LHCN-M2 (cell line): Measurements from ENCODE around the gene MEF2C. TPM values are rescaled to one million over a fixed set of nuclear protein-coding genes. Genes with fewer than 3 reads are reported as not detected.
A peak's percentile ranks its signal among the peaks of the same experiment; 100 is the strongest.

Source experiments
- DNase-seq: peaks from one replicate; pipeline ENCODE4 v3.0.0-alpha.2; 2012; ENCODE audit warnings: low read depth
- total RNA-seq: library from RNA; depleted of rRNA; stranded (reverse); fragments of >200 nt; gene quantifications from 2 replicates; pipeline ENCODE4 v1.2.3, GENCODE V29; 2014

The MEF2C gene
- total RNA-seq, 1 experiment from 2014 or later, result 21.5 TPM

DNA sequence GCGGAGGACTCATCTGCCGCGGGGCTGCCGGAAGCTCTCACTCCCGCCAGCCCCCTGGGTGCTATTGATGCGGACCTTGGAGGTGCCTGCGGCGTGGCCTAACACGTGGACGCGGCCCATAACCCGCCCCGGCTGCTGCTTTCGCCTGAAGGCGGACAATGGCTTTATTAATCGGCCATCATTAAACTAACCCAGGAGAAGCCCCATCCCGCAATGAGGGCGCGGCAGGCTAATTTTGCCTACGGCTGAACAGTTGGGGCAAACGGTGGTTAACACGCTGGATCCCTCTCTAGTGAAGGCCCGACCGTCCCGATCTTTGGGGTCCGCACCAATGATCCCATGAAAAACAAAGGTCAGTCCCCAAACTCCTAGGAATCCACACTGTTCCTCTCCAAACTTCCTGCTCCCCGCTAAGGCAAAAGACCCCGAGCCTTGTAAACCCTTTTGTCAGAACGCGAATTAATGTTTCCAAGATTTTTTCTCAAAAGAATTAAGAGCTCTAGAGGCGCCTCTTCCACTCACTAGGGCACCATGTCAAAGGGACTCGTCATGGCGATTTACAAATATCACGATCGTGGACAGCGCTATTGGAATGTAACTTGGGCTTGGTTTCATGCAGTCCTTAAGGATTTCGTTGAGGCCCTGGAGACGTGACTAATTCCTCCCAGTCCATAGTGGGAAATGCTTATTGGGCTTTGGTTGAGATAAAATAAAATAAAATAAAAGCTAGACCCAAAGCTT is 193.1 kb downstream of the MEF2C start:
- no peak for DNase-seq

DNA sequence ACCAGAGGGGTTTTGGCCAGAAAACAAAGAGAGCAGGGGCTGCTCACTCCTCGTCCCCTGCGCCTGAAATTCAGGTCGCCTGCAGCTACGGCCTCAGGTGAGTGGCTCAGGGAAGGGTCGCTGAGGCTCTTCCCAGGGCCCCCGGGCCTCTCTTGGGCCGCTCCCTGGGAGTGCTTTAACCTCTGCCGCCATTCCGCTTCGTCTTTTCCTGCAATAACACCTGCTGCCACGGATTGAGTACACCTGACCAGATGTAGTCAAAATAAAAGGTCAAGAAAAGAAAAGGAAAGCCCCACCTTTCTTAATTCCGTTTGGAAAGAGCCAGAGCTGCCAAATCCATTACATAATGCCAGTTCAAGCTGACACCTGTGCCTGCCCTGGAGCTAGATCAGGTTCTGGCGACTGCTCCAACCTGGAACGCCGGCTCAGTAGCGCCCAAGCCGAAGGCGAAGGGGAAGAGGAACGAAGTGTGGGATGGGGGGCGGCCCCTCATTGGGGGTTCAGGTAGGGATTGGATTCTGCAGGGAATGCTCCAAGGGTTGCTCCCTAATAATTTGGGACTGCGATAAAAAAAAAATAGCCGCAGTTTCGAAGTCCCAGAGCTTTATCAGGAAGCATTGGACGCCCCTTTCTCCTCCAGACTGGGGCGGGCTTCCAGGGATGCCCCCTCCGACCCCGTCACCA is 193.9 kb downstream of the MEF2C start:
- DNase-seq, result no peak

DNA sequence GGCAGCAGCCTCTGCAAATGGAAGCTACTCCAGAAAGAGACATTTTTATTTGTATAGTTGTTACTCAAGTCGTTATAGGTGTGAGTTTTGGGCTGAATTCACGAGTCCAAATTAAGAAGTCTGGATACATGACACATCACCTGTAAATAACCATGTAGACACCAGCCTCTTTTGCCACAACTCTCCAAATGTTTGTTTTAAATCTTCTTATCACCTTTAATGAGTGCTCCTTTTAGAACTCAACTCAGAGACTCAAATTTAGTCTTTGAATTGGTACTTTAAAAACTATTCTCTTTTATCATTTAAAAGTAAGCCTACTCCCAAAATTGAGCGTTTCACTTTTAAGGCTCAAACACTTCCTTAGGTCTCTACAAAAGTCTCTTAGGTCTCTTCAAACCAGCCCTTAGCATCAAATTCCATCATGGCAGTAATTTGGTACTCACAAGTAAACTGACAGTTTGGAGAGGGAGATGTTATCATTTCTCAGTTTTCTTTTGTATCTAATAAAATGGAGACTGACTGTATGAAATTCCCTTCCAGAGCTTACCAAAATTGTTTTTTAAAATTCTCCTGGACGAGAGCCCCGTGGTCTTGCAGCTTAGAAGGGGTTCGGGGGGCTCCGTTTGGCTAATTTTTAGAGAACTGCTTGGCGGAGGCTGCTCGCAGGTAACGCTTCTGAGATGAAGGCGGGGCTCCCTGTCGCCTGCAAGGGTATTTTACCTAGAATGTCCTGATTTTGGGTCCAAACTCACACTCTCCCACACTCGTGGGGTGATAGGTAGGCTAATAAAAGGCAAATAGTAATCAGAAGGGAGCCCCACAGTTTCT is 194.6 kb downstream of the MEF2C start:
- no peak for DNase-seq

DNA sequence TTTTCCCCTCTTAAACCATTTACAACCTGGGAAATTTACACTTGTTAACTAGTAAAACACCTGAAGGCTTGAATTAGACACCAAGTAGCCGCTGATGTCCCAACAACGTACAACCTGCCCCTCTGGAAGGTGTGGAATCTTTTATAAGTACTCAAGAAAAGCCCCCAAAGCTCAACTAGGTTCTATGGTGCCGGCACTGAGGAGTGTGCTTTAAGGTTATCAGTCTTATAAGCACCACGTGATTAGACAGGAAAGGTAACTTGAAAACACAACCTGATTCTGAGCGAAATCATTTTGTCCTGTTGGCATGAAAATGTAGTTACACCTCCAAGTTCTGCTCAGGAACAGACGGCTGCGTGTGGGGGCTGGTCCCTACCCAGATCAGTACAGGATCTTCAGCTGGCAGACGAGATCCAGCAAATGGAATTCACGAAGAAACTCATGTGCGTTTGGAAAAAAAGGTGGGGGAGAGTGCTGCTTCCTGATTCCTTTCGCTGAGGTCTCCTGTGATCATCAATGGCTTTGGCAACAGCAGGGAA is 195.5 kb downstream of the MEF2C start:
- DNase-seq, result no peak

DNA sequence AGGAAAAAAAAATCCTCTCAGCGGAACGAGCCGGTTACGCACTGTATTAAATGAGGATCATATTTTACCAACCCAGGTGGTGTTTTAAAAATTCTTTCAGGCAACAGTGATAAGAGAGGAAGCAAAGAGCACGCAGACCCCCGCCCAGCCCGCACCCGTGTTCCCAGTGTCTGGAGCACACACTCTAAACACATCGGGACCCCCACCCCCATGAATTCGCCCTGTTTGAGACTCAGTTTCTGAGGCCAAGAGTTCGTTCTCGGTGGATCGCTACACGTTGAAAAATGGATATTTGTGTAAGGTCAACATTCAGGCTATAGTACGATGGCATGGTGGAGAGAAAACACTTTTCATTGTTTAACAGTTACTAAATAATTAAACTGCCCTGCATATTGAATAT is 196.3 kb downstream of the MEF2C start:
- DNase-seq, result no peak

DNA sequence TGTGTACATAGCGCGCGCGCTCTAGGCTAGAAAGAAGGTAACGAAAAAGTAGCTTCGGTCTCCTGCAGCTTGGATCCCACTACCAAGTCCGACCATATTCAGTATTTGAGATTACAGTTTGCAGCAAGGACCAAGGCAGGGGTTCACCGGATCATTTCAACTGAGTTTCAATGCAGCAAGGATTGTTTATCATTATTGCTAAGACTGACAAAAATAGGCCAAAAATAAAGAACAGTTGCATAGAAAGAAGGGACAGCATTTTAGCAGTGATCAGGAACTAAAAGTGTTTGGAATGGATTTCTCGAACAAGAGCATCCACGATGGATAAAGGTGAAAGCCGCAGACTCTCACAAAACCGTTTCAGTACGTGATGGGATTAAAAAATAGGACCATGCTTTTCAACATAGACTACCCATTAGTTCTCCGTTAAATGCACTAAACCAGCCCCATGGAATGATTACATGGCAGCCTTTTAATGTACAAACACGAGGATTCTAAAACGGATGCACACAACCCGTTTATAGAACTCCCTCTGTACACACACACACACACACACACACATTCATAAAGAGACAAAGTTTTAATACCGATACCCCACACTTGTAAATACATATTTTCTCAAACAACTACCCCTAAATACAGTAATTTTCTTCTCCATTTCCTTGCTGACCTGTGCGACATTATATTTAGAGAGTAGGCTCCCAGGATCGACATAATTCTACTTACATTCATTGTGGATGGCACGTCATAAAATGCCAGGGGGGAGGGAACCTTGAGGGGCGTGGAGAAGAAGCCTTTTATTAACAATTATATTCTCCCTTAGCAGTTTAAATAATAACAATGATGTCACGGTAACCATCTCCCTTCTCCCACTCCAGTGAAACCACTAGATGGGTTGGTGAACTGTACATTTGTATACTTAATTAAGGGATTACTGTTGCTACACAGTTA is 197.1 kb downstream of the MEF2C start:
- DNase-seq, result no peak

DNA sequence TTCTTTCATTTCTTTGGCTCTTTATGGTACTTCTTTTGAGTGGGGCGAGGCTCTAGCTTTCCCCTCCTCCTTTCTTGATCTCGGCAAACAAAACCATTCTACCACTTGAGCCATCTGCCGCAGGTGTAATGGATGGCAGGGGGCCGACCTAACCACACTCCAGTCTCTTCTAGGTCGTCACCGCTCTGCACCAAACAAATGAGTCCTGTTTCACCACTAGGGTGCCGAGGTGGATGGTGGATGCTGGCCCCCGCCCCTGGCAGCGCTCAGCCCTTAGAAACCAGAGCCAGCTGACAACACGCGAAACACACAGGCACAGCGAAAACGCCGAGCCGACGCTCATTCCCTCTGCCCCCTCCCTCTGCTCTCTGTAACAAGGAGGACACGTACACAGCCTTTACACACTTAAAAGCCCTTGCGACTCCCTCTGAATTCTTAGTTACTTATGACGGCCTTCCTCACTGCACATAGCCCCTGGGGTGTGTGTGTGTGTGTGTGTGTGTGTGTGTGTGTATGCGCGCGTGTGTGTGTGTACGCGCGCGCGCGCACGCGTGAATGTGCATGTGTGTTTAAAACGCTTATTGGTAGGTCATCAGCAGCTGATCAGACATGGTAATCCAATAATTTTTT is 199.4 kb downstream of the MEF2C start:
- DNase-seq, result peak; percentile 40

DNA sequence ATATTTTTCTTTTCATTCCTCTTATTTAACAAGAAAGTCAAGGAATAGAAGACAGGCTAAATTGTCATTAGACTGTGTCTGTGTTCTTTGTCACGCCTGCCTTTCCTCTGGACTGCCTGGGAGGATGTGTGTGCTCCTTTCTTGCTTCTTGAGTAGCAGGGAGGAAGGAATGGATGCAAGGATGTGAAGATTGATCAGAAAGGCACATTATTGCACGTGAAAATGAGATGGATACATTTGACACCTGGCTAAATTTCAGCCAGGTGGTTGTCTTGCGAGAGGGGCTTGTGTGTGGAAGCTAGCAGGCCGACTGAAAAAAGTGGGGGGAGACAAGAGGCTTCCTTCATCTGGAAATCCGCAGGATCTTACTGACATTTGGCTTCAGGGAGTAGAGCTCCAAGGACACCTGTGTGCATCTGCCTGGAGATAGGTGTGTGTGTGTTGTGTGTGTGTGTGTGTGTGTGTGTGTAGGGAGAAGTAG is 200.1 kb downstream of the MEF2C start:
- DNase-seq, result no peak

DNA sequence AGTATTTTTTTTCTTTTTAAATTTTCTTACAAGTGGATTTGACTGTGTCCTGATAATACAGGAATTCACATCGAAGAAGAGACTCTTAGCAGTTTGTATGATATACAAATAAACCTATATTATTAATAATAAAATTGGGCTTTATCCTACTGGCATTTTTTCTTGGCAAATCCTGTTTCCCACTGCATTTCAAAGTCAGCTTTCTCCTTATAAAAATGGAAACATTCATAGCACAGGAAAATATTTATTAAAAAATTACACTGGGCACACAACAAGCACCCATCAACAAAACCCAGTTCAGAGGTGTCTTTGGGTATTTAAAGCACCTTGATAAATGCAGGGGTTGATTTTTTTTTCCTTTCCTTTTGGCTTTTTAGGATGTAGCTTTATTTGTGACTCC is 200.9 kb downstream of the MEF2C start:
- DNase-seq, result no peak

DNA sequence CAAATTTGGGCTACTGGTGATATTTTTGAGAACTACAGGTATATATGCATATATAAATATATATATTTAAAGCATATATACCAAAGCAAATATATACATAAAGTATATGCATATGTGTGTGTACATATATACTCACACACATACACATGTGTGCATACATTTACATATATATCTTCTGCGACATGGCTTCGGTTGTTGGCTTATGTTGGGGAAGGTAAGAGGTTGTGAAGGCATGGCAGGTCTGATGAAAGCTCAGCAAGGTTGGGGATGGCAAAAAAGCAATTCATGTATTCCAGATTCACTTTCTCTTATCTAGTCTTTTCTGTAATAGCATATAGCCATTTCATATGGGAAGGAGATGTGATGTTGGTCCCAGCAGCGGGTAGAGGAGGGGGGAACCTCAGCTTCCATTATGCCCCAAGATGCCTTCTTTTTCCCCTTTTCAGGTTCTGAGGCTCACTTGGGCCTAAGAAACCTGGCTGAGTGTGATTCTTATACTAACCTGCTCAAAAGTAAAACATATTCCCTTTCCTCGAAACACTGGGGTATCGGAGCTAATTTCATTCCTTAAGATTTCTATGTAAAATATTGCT is 201.7 kb downstream of the MEF2C start:
- DNase-seq, result no peak

DNA sequence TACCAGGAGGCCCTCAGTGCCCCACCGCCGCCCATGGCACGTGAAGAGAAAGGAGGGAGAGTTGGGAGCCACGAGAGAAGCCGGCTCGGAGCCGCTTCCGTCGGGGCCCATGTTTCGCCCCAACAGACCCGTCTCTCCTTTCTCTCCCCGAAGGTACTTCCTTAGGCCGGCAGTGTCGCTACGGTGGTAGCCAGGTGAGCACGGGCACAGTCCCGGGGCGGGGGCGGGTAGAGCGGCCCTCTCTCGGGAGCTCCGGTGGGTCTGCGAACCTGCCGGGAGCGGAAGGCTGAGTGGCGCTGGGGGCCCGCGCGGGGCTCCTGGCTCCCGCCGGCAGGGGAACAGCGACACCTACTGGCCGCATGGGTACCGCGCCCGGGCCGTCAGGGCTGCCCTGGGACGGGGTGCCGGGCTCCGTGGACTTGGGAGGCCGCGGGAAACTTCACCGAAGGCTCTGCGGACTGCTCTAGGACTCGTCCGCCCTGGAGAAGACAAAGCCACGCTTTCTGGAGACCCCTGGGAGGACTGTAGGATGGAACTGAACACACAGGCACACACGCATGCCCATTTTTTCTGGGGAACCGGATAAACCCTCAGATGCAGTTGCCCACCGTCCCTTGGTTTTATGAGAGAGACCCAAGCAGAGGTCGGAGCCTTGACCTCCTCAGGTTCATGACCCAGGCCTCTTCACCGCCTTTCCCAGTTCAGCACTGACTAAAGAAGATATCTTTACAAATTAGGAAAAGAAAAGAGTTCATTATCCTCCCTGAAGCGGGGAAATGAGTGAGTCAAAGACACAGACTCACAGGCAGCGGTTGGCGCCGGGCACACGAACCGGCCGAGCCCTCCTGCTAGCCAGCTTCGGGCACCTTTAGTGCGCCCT is 202.5 kb downstream of the MEF2C start:
- DNase-seq, result peak; percentile 32

DNA sequence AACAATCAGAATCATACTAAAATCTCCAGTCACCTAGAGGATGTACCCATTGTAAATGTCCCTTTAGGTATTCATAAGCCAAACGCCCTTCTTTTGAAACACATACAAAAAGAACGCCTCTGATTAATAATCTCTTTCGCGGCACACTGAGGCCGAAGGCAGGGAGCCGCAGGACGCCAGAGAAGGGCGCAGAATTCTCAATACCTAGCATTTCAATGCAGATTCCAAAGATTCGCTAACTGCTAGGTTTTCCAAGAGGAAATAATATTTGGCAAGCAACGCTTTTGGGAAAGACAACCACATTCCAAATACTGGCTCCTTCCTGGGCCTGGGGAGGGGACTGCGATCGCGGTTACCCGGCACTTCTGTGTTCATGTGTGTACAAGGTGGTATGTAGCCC is 203.3 kb downstream of the MEF2C start:
- DNase-seq, result no peak

DNA sequence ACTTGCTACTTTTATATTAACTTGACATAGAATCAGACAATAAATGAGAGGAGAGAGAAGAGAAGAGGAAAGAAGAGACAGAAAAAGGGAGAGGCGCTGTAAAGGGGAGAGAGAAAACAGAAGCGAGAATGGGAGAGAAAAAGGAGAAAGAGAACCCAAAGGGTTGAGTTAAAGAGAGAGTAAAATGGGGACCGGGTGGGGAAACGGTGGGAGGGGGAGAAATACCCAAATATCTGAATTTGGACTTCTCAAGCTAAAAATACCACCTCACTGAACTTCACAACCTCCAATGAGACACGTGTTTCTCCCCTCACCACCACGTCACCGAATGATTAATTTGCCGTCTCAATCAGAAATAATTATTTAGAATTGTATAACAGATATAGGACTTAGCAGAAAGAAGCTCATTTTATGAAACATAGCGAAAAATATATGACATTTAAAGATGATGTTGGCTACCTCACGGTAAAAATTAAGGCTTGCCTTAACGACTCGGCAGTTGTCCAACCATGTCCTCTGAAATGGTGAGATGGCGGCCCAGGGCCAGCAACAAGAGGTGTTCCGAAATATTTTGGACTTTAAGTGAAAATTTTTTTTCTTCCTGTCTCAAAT is 204.1 kb downstream of the MEF2C start:
- no peak for DNase-seq

DNA sequence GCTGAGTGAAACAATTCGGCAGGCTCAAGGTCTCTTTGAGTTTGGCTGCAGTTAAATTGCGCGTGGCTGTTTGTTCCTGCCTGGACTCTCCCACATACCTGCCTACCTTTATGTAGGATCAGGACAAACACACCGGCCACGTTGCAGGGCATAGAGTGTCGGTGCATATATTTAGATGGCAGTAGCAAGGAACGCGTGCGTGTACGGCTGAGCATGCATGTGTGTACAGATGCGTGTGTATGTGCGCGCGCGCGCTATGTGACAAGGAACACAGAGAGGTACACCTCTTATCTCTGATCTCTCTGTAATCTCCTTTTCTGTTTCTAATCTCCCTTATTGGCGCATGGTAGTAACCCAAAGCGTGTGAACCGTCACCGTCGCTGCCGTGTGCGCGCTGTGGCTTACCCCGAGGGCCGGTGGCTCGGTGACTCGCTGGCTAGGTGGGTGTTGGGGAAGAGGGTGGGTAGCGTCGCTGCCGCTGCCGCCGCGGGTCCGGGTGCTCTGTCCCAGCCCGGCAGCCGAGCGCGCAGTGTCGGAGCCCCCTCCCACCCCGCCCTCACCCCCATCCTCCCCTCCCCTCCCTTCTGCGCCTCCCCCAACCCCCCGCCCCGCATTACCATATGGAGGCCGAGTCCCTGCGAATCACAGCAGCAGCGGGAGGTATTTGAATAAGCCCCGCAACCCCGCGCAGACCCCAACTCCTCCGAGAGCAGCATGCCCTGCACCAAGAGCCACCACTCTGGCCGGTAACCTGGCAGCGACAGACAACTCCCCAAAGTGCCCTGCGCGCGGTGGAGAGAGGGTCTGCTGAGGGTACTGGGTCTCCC is 204.8 kb downstream of the MEF2C start:
- DNase-seq, result no peak

DNA sequence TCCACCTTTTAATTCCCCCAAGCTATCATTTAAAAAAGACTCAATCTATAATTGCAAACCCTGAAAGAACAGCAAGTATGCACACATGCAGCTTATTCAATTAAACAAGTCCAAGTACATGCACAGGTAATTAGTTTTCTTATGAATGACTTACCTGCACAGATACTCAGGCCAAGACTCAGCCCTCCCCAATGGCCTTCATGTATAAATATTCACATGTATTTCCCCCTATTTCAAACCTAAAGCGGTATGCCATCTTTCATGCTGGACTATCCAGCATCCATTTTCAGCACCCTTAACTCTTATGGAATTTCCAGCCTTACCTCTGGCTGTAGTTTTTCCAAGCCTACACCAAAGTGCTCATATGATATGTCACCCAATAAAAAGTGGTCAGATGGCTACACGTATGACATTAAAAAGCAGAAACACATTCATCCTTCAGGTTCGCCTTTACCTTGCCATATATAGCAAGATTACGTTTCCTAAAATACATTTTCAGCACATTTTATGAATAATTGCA is 205.5 kb downstream of the MEF2C start:
- no peak for DNase-seq

DNA sequence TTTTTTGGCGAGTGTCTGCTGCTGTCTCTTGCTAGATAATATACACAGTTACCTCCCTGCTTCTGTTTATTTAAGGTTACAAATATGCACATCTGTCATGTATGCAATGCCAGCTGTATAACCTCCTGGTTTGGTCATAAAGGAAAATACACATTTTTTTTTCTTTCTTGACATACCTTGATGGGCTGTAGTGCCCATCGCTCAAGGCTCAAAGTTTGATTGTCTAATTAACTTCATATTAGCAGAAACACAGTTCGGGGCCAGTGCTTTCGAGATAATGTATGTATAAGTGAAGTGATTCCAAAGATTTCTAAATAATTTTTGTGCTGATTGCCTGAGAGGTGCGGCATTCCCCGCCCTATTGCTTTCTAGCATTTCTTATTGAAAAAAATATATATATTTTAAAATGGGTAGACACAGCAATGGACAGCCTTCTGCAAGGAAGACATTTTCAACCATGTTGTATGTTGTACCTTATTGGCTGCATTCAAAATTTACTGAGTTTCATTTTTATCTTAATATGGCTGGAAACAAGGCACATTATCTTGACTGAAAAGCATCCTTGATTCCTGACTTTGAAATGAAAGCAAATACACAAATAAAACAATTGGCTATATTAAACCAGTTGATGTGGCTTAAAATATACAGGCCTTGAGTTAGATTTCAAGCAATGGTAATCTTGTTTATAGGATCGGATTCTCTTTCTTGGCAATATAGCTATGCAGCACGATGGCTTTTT is 206.2 kb downstream of the MEF2C start:
- no peak for DNase-seq
